Activated CD4-positive, alpha-beta T cell treated with anti-CD3 and anti-CD28 coated beads, Interleukin-2, amount 50 U/mL, for 16 hours (primary cell): ENCODE results near the gene SLC7A9.
"Not testable (repeated sequence)": the region's sequence is repeated elsewhere in the genome, so short reads cannot be mapped to it uniquely, and the experiment has no call there.

ENCODE experiments used
- DNase-seq: peaks from one replicate; pipeline ENCODE4 v3.0.0-alpha.2; 2020

The SLC7A9 gene

GRCh38 chr19:32881766-32882165 lies 12.2 kb upstream of the SLC7A9 start:
- no peak for DNase-seq

GRCh38 chr19:32880622-32881021 lies 11.1 kb upstream of the SLC7A9 start:
- no peak for DNase-seq

DNA sequence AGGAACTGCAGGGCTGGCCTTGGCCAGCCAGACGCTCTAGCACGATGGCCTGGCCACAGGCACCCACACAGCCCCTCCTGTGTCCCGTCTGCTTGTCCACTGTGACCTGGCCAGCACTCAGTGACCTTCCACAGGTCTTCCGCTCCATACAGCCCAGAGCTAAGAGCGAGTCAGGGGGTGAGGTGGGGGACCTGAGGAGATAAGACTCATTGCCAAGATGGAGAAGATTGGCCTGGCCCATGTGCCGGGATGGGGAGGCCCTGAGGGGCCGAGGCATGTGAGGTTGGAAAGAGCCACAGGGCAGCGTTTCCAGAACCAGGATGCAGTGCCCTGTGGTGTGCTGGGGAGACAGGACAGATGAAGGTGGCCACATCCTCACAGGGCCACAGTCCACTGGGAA lies 10.2 kb upstream of the SLC7A9 start:
- DNase-seq: no peak

DNA sequence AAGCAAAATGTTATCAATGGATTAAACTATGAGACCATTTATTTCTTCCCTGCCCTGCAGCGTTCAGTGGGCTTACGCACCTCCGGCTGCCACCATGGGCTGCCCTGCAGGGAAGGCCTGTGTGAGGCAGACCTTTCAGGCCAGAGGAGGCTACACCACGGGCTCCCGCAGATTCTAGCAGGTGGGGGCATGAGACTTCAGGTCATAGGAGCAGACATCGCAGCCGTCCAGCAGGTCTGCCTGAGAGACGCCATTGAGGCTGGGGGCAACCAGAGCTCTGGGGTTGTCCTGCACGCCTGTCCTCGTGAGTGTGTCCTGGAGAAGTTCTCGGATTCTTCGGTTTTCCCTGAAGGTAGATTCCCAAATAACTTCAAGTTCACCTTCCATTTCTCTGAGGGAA lies 9.4 kb upstream of the SLC7A9 start:
- DNase-seq: no peak

GRCh38 chr19:32877977-32878745 lies 8.6 kb upstream of the SLC7A9 start:
- no peak for DNase-seq

- DNase-seq: no peak
These were observed 7.9 kb upstream of the SLC7A9 start for GRCh38 chr19:32877323-32877912.

DNA sequence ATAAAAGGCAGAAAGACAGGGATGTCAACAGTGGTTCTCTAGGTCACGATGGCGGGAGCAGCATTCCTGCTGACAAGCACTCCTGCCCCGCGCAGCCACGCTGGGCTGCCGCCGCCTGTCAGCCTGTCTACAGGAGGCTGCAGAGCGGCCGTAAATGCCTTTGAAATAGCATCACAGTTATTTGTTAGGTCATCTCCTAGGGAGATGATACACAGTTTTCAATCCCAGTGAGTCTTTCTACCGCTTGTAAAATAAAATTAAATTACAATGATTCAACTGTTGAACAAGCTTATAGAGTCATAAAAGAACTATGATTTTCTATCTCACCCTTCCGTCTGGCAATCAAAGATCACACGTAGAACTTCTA lies 7.3 kb upstream of the SLC7A9 start:
- DNase-seq: no peak

DNA sequence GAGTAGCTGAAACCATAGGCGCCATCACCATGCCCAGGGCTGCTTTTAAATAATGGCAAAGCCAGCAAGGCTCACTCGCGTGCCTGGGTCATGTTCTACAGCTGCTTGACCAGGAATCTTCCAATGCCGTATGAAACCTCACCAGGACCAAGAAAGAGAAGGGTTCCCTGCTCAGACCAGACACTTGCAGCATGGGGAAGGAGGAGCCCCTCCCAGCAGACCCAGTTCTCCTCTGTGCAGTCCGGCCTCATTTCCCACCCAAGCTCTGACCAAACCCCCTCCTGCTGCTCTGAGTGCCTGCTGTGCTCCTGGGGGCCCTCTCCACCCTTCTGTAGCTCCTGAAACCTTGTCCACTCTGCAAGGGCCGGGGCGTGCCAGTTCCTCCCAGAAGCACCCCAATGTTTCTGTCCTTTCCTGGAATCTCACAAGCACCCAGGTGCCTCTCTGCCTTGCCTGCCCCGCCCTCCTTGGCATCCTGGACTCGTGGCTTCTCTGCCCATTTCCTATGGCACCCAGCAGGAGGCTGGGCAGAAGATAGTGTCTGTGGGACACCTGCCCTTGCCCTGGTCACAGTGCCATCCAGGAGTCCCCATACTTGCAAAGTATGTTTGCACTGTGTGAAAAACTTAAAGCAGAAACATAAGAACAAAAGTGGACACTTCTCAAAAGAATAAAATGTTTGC lies 6.8 kb upstream of the SLC7A9 start:
- no peak for DNase-seq

DNA sequence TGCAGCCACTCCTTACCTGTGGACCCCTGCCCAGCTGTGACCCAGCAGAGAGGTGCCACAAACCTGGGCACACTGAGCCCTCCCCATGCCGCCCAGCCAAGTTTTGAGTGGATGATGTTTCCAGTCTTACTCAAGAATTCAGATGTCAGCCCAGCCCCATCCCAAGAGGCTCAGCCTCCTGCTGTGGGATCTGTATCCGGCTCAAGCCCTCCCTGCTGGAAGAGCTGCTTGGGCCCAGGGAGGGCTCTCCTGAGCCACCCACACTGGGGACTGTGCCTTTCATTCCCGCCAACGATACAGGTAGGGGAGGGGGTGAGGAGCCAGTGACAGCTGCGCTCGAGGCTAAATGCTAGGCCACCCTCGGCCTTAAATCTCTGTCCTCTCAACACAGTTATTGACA lies 5.9 kb upstream of the SLC7A9 start:
- DNase-seq: no peak

- DNase-seq: no peak
These were observed 5.0 kb upstream of the SLC7A9 start for GRCh38 chr19:32874605-32875004.

DNA sequence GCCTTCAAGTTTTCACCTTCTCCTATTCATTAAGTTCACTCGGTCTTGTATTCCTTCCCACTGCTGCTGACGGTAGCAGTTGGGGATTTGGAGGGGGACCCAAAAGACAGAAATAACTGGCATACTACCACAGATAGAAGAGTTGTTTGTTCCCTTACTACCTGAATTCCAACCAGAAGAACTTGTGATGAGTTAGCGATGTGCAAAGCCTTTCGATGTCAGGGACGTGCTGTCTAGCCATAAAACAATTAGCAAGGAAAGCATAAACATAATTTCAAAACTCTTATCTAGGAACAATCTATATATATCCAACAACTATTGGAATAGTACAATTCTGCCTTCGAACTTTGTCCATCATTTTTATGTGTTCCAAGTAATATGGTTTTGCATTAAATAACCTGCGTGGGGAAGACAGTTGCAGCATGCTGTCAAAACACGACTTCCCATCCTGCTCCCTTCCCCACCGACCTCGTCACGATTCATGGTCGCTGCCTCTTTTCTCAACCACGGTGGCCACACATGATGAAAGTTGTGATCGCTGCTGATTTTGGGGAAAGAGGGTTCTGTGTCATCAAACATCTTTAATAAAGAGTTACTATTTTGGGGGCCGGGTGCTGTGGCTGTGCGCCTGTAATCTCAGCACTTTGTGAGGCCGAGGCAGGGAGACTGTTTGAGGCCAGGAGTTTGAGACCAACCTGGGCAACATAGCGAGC lies 3.8 kb upstream of the SLC7A9 start:
- DNase-seq: peak; percentile 5

GRCh38 chr19:32872391-32872790 lies 2.8 kb upstream of the SLC7A9 start:
- DNase-seq: no peak

DNA sequence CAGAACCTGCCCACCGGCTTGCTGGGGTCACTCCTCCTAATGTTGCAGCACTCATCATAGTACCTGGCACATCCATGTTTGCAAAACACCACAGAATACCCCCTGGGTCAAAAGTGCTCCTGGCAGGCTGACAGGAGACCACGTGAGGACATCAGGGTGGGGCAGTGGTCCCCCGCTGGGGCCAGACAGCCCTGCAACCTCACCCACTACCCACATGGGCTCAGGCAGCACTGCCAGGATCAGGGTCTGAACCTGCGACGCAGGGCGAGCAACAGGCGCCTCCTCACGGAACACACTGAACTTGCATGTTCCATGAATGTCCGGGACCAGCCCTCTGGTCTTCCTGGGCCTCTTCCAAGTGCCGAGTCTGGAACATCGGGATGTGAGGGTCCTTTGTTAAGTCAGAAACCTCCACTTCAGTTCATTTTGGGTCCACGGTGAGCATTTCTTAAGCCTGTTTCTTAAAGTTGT lies 1.4 kb upstream of the SLC7A9 start:
- DNase-seq: no peak

GRCh38 chr19:32869966-32870573 lies 503 bp upstream of the SLC7A9 start:
- DNase-seq: no peak

DNA sequence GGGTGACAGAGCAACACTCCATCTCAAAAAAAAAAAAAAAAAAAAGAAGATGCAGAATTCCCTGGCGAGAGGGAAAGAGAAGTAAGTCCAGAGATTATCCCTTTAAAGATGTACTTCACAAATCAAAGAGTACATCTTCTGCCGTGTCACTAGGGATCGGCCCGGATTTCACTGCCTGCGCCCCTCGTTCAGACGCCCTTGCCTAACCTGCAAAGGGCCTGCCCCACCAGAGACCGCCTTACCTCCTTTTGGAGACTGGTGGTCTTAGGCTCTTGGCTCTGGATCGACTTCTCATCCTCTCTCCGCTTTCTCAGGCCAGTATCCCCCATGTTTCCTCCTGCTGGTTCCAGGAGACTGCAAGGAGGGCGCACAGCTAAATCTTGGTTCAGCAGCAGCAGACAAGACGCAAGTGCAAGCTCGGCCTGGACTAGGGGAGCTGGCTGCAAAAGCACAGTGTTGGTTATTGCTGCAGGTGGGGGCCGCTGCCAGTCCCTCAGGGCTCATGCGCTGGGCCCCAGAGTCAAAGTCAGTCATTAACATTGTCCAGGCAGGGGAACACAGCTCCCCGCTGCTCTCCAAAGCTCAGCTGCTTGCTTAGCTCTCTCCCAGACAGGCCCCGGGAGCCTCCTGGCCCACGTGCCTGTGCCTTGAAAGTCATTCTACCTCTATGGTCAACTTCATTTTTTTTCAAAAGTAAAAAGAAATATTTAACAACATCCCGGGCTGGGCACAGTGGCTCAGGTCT lies 1.2 kb downstream of the SLC7A9 start:
- no peak for DNase-seq

DNA sequence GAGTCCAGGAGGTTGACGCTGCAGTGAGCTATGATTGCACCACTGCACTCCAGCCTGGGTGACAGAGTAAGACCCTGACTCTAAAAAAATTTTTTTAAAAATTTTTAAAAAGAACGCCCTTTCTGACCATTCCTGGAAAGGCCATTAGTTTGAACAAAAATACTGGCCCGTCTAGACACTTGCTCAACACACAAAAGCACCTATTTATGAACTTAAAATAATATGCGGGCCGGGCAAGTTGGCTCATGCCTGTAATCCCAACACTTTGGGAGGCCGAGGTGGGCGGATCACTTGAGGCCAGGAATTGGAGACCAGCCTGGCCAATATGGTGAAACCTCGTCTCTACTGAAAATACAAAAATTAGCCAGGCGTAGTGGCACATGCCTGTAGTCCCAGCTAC lies 2.1 kb downstream of the SLC7A9 start:
- not testable (repeated sequence) for DNase-seq

- DNase-seq: no peak
These were observed 2.9 kb downstream of the SLC7A9 start for GRCh38 chr19:32866564-32867265.

- DNase-seq: no peak
These were observed 3.5 kb downstream of the SLC7A9 start for GRCh38 chr19:32866061-32866460.

DNA sequence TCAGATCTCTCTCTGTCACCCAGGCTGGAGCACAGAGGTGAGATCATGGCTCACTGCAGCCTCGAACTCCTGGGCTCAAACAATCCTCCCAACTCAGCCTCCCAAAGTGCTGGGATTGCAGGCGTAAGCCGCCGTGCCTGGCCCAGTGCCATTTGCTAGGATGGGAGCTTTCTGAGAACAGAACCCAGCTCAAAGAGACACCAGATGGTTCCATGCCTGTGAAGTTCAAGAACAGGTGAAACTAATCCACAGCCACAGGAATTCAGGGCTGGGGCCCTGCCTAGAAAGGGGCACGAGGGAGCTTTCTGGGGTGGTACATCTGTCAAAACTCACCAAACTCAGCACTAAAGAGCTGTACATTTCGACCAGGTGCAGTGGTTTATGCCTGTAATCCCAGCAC lies 4.2 kb downstream of the SLC7A9 start:
- no peak for DNase-seq

GRCh38 chr19:32864318-32865007 lies 5.1 kb downstream of the SLC7A9 start:
- no peak for DNase-seq

GRCh38 chr19:32863841-32864240 lies 5.7 kb downstream of the SLC7A9 start:
- no peak for DNase-seq
